GM21737 (cell line): Measurements from ENCODE around the gene LGALS9B.
"Not testable (repeated sequence)": the region's sequence is repeated elsewhere in the genome, so short reads cannot be mapped to it uniquely, and the experiment has no call there.

Source experiments
- ATAC-seq: cut with Tn5 transposase; IDR thresholded peaks from one replicate; pipeline ENCODE4 v1.9.1; 2021; ENCODE audit warnings: mild to moderate bottlenecking, moderate library complexity; ENCODE audit not compliant: unreplicated experiment

LGALS9B gene

GRCh38 chr17:20417492-20418080 lies 49.8 kb downstream of the LGALS9B start:
- ATAC-seq, result not testable (repeated sequence)

- ATAC-seq, result not testable (repeated sequence)
Measured at GRCh38 chr17:20416381-20416911, 50.9 kb downstream of the LGALS9B start.

GRCh38 chr17:20415479-20415878 lies 51.9 kb downstream of the LGALS9B start:
- not testable (repeated sequence) for ATAC-seq

- not testable (repeated sequence) for ATAC-seq
Measured at GRCh38 chr17:20401306-20402022, 65.9 kb downstream of the LGALS9B start.

- ATAC-seq, result not testable (repeated sequence)
Measured at GRCh38 chr17:20400559-20401305, 66.6 kb downstream of the LGALS9B start.
